ENCODE measurements around the gene HID1. TPM values are rescaled to one million over a fixed set of nuclear protein-coding genes. Genes with fewer than 3 reads are reported as not detected.

HID1 gene
- total and polyA plus RNA-seq, 9 of the 15 experiments (the other 6 are each of a cell fraction or from before 2014, with no cell fraction given) = 0.14 to 2.1 (median 0.54) TPM; not detected in 2

DNA sequence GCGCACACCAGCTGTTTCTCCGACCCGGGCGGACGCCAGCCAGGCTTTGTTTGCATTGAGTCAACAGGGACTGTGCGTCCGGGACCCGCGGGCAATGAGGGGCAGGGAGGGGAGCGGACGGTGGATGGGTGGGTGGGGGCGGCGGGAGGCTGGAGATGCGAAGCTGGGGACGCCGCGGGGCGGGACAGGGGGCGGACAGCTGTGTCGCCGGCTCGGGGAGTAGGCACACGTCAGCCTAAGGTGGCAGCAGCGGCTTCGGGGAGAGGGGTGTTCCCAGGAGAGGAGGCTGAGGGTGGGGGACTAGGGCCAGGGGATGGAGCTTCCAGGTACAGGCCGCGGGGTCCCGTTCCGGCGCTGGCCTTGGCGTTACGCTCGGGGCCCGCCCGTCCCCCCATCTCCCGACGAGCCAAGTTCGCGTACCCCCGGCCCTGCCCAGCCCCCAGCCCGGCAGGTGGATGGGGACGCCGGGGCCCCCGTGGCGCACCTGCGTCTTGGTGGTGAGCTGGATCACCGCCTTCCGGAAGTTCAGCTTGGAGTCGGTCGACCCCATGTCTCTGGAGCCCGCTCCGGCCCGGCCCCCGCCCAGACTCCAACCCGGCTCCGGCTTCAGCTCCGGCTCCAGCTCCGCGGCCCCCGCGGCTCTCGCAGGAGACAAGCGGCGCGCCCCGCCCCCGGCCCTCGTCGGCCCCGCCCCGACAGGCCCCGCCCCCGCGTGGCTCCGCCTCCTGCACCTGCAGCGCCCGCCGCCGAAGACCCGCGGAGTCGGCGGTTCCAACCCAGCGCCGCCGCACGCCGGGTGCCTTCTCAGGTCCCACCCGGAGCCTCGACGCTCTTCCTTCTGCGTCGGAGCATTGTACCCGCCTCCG is at the start of gene HID1 (continued):
- TF ChIP-seq BMI1 (IDR thresholded peaks at IDR 0.05; ENCODE audit: low read length) = no peak

DNA sequence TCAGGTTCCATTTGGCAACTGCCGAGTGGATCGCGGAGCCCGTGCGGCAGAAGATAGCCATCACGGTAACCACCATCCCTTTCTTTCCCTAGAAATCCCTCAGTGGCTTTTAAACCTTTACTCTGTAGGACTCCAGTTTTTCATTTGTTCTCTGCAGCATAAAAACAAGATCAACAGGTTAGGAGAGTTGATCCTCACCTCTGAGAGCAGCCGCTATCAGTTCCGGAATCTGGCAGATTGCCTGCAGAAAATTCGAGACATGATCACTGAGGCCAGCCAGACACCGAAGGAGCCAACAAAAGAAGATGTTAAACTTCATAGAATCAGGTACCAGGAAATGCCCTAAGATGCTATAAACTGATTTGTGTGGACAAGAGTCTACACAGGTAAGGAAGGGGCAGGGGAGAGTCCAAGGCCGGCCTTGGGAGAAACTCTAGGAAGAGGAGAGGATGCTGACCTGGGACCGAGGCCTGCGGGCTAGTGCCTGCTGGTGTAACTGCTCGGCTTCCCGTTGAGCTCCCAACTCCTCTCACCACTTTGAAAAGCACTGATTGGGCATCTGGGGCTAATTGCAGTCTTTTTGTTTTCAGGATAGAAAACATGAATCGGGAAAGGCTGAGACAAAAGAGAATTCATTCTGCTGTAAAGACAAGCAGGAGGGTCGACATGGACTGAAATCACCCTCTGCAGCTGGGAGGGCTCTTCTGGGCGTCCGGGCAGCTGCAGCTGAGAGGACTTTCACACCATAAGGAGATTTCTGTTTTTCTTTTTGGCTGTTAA is 48.0 kb upstream of the HID1 start:
- ATAC-seq = no peak
- Histone ChIP-seq H3K9me3 (replicated peaks; ENCODE audit: control insufficient read depth, insufficient read depth, low read depth, low read length) (peaks cover 4% of the 10 kb centered on the region; the same call in 1 of the 2 replicates), H3K4me1 (replicated peaks in 1 of 2; ENCODE audit: control insufficient read depth in 2 of 2, insufficient read depth in 2 of 2, low read length in 2 of 2) (peaks cover 6 to 12% of the 10 kb centered on the region in 2 experiments; a peak in 3 of 5 replicates), H3K4me2 (ENCODE audit: insufficient read depth, low read length) (no peak overlapping the region), H3K79me2 (ENCODE audit: control insufficient read depth, insufficient read depth, low read length) (peaks cover 19% of the 10 kb centered on the region), H3K36me3 (ENCODE audit: control insufficient read depth, insufficient read depth, low read length) (peaks cover 56% of the 10 kb centered on the region; the same call in 2 of the 3 replicates), H3K9me1 (ENCODE audit: control insufficient read depth, insufficient read depth, low read length) (peaks cover 4% of the 10 kb centered on the region), H3K9ac (ENCODE audit: insufficient read depth in 1 of 2, low read depth in 2 of 2, low read length in 2 of 2) (no peak overlapping the region), H3K27ac (ENCODE audit: extremely low read depth, low read depth, low read length) (no peak overlapping the region), H2AFZ (ENCODE audit: low read depth, low read length) (no peak overlapping the region), H4K20me1 (replicated peaks; ENCODE audit: control insufficient read depth, insufficient read depth, low read length) (no peaks in the 10 kb centered on the region), H3K4me3 (no peak overlapping the region), H3K27me3 (ENCODE audit: control insufficient read depth in 2 of 2, insufficient read depth in 2 of 2, low read length in 2 of 2) (no peaks in the 10 kb centered on the region)
- WGBS (ENCODE audit: insufficient coverage, low coverage, missing lambda C conversion rate) = 92% methylated on average over 19 of the region's 19 CpGs
- TSS peak; percentile 47 for BruUV-seq (replicated peaks)
- POLR2A ChIA-PET = interaction anchor here (0.6 to 1.0 kb wide), 3 partner anchors 10 to 57 kb away, joined by 3 read pairs; no protein-coding TSS in a partner anchor
- in situ Hi-C loops (cut with MboI) (no loop called here), intact Hi-C loops (cut with micrococcal nuclease) (no loop called here)
- no peak for DNase-seq (ENCODE audit: extremely low read depth in 1 of 4, low spot score in 3 of 4)
- CTCF ChIA-PET (ENCODE audit: low intra/inter-chr PET ratio) = no interaction called here
- TF ChIP-seq ZFX (CRISPR knock-in tag; IDR thresholded peaks at IDR 0.05) = no peak
- TF ChIP-seq MCM7 (IDR thresholded peaks at IDR 0.05) = no peak
- TF ChIP-seq, protein P1, sequence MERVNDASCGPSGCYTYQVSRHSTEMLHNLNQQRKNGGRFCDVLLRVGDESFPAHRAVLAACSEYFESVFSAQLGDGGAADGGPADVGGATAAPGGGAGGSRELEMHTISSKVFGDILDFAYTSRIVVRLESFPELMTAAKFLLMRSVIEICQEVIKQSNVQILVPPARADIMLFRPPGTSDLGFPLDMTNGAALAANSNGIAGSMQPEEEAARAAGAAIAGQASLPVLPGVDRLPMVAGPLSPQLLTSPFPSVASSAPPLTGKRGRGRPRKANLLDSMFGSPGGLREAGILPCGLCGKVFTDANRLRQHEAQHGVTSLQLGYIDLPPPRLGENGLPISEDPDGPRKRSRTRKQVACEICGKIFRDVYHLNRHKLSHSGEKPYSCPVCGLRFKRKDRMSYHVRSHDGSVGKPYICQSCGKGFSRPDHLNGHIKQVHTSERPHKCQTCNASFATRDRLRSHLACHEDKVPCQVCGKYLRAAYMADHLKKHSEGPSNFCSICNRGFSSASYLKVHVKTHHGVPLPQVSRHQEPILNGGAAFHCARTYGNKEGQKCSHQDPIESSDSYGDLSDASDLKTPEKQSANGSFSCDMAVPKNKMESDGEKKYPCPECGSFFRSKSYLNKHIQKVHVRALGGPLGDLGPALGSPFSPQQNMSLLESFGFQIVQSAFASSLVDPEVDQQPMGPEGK (CRISPR knock-in tag; IDR thresholded peaks at IDR 0.05; ENCODE audit: borderline replicate concordance) = no peak
- TF ChIP-seq ERF (CRISPR knock-in tag; IDR thresholded peaks at IDR 0.05) = no peak
- TF ChIP-seq ZFP36 (IDR thresholded peaks at IDR 0.05; ENCODE audit: low read depth, low read length, partially characterized antibody) = no peak
- TF ChIP-seq DIDO1 (tag; IDR thresholded peaks at IDR 0.05; ENCODE audit: low read depth) = no peak
- TF ChIP-seq NFIX (CRISPR knock-in tag; IDR thresholded peaks at IDR 0.05; ENCODE audit: low read depth) = no peak
- TF ChIP-seq MEF2D (tag; conservative IDR thresholded peaks at IDR 0.05; ENCODE audit: low read depth) = no peak
- no peak for TF ChIP-seq HBP1 (CRISPR knock-in tag; IDR thresholded peaks at IDR 0.05)
- no peak for TF ChIP-seq TEAD1 (CRISPR knock-in tag; IDR thresholded peaks at IDR 0.05)
- FAIRE-seq = no peak
